Tibial artery (tissue), 4 donors: ENCODE results near the gene KLHL29.
A peak's percentile ranks its signal among the peaks of the same experiment; 100 is the strongest.

ENCODE experiments used
- DNase-seq, 2 donors: peaks; one replicate each; pipeline ENCODE4 v3.0.0-alpha.2; 2019
- H3K27ac ChIP-seq, 2 donors: fragments of 200-600 bp; sonication (generic) in 1 of 2; 1 replicate in 1 of 2; 2 replicates in 1 of 2; pipeline ENCODE4 v1.5.1; 2018 to 2019; ENCODE audit warnings: mild to moderate bottlenecking in 1 of 2
- H3K27me3 ChIP-seq, 2 donors: fragments of 200-600 bp; sonication (generic) in 1 of 2; one replicate each; pipeline versions ENCODE4 v1.5.1 to v1.6.0; 2016 to 2019
- H3K36me3 ChIP-seq, 3 donors: fragments of 200-600 bp; sonication (generic) in 2 of 3; one replicate each; pipeline ENCODE4 v1.5.1; 2016 to 2019; ENCODE audit warnings: mild to moderate bottlenecking in 2 of 3
- H3K4me1 ChIP-seq, 4 donors: fragments of 200-600 bp; sonication (generic) in 2 of 4; 1 replicate in 3 of 4; 2 replicates in 1 of 4; pipeline ENCODE4 v1.5.1; 2016 to 2019
- H3K4me3 ChIP-seq, 2 donors: fragments of 200-600 bp; sonication (generic) in 1 of 2; 1 replicate in 1 of 2; 2 replicates in 1 of 2; pipeline ENCODE4 v1.5.1; 2018 to 2019; ENCODE audit warnings: mild to moderate bottlenecking in 2 of 2
- H3K9me3 ChIP-seq, 3 donors: fragments of 200-600 bp; sonication (generic) in 1 of 3; one replicate each; pipeline ENCODE4 v1.5.1; 2016 to 2019
- CTCF ChIP-seq, 2 experiments: fragments of 200-600 bp in 1 of 2; fragments of 450-650 bp in 1 of 2; IDR thresholded peaks; one replicate each; pipeline ENCODE4 v1.5.1; 2017 to 2019; ENCODE audit warnings: antibody characterized with exemption in 2 of 2, mild to moderate bottlenecking in 1 of 2, moderate library complexity in 1 of 2
- intact Hi-C: fragments of 100-400 bp; cut with DNase I; formaldehyde crosslinking; loops from one replicate; pipeline ENCODE4 v1.15.0; 2023; ENCODE audit warnings: low total_unique reads

Gene KLHL29

GRCh38 chr2:23703583-23704385 lies 318.8 kb downstream of the KLHL29 start:
- H3K4me3 ChIP-seq, result no peak overlapping the region
- no peak for TF ChIP-seq CTCF (IDR thresholded peaks at IDR 0.05)
- H3K27ac ChIP-seq, result no peak overlapping the region
- H3K27me3 ChIP-seq, result no peaks in the 10 kb centered on the region
- DNase-seq, result peak in 1 of 2 donors; percentile 58
- H3K36me3 ChIP-seq, result peaks cover 53 to 88% (median 73%) of the 10 kb centered on the region in 3 donors
- H3K9me3 ChIP-seq, result no peaks in the 10 kb centered on the region
- intact Hi-C loops, result no loop called here
- H3K4me1 ChIP-seq, result peaks cover 0 to 5% (median 0%) of the 10 kb centered on the region in 4 donors

GRCh38 chr2:23705771-23706612 lies 321.0 kb downstream of the KLHL29 start:
- Histone ChIP-seq H3K9me3 (no peaks in the 10 kb centered on the region), H3K4me1 (peaks cover 0 to 5% (median 0%) of the 10 kb centered on the region in 4 donors), H3K36me3 (peaks cover 44 to 75% (median 64%) of the 10 kb centered on the region in 3 donors), H3K4me3 (no peak overlapping the region), H3K27ac (no peak overlapping the region), H3K27me3 (no peaks in the 10 kb centered on the region)
- peak; percentile 17 to 60 for DNase-seq
- TF ChIP-seq CTCF (IDR thresholded peaks at IDR 0.05), result no peak
- intact Hi-C loops, result no loop called here

GRCh38 chr2:23706613-23707078 lies 321.7 kb downstream of the KLHL29 start:
- no peak for TF ChIP-seq CTCF (IDR thresholded peaks at IDR 0.05)
- intact Hi-C loops, result no loop called here
- DNase-seq, result no peak
- no peak overlapping the region for H3K4me3 ChIP-seq
- H3K4me1 ChIP-seq, result peaks cover 0 to 5% (median 0%) of the 10 kb centered on the region in 4 donors
- no peak overlapping the region for H3K27ac ChIP-seq
- H3K27me3 ChIP-seq, result no peaks in the 10 kb centered on the region
- peaks cover 44 to 74% (median 64%) of the 10 kb centered on the region in 3 donors for H3K36me3 ChIP-seq
- no peaks in the 10 kb centered on the region for H3K9me3 ChIP-seq

GRCh38 chr2:23707096-23707495 lies 322.1 kb downstream of the KLHL29 start:
- DNase-seq, result no peak
- intact Hi-C loops, result no loop called here
- no peak overlapping the region for H3K4me3 ChIP-seq
- TF ChIP-seq CTCF (IDR thresholded peaks at IDR 0.05), result no peak
- H3K9me3 ChIP-seq, result no peaks in the 10 kb centered on the region
- peaks cover 44 to 72% (median 64%) of the 10 kb centered on the region in 3 donors for H3K36me3 ChIP-seq
- no peak overlapping the region for H3K27ac ChIP-seq
- peaks cover 0 to 8% (median 0%) of the 10 kb centered on the region in 4 donors for H3K4me1 ChIP-seq
- no peaks in the 10 kb centered on the region for H3K27me3 ChIP-seq

- Histone ChIP-seq H3K9me3 (no peaks in the 10 kb centered on the region), H3K27ac (no peak overlapping the region), H3K27me3 (no peaks in the 10 kb centered on the region), H3K36me3 (peaks cover 35 to 56% (median 51%) of the 10 kb centered on the region in 3 donors), H3K4me3 (no peak overlapping the region), H3K4me1 (peaks cover 0 to 17% (median 4%) of the 10 kb centered on the region in 4 donors)
- intact Hi-C loops, result no loop called here
- no peak for TF ChIP-seq CTCF (IDR thresholded peaks at IDR 0.05)
- no peak for DNase-seq
Measured at GRCh38 chr2:23708771-23709170, 323.8 kb downstream of the KLHL29 start.
